Ishikawa (cell line): ENCODE measurements around the gene SYNDIG1.

Source experiments
- CEBPB ChIP-seq: IDR thresholded peaks from 2 replicates; pipeline ENCODE4 v1.6.1; 2012
- CREB1 ChIP-seq: IDR thresholded peaks from 2 replicates; pipeline ENCODE4 v1.6.1; 2012; ENCODE audit warnings: low read depth
- EGR1 ChIP-seq: IDR thresholded peaks from 2 replicates; pipeline ENCODE4 v1.6.1; 2012
- EP300 ChIP-seq: IDR thresholded peaks from 2 replicates; pipeline ENCODE4 v1.6.1; 2012; ENCODE audit warnings: borderline replicate concordance
- FOXM1 ChIP-seq: IDR thresholded peaks from 2 replicates; pipeline ENCODE4 v1.6.1; 2012; ENCODE audit warnings: low read depth, borderline replicate concordance
- NFIC ChIP-seq: IDR thresholded peaks from 2 replicates; pipeline ENCODE4 v1.6.1; 2012
- RAD21 ChIP-seq: IDR thresholded peaks from 2 replicates; pipeline ENCODE4 v1.6.1; 2012; ENCODE audit warnings: low read depth
- TAF1 ChIP-seq: IDR thresholded peaks from 2 replicates; pipeline ENCODE4 v1.6.1; 2012; ENCODE audit warnings: low read depth, mild to moderate bottlenecking
- TCF12 ChIP-seq: IDR thresholded peaks from 2 replicates; pipeline ENCODE4 v1.6.1; 2012; ENCODE audit warnings: low read depth
- TEAD4 ChIP-seq: IDR thresholded peaks from 2 replicates; pipeline ENCODE4 v1.6.1; 2012
- YY1 ChIP-seq: IDR thresholded peaks from 2 replicates; pipeline ENCODE4 v1.6.1; 2012; ENCODE audit warnings: low read depth
- ZBTB7A ChIP-seq: IDR thresholded peaks from 2 replicates; pipeline ENCODE4 v1.6.1; 2012; ENCODE audit warnings: low read depth
- TF ChIP-seq, protein P1 (sequence below): IDR thresholded peaks from 2 replicates; pipeline ENCODE4 v1.6.1; 2012
- TF ChIP-seq, protein P2 (sequence below): IDR thresholded peaks from 2 replicates; pipeline ENCODE4 v1.6.1; 2012
- TF ChIP-seq, protein P3 (sequence below): IDR thresholded peaks from 2 replicates; pipeline ENCODE4 v1.6.1; 2012; ENCODE audit warnings: low read depth, mild to moderate bottlenecking

SYNDIG1 gene

DNA sequence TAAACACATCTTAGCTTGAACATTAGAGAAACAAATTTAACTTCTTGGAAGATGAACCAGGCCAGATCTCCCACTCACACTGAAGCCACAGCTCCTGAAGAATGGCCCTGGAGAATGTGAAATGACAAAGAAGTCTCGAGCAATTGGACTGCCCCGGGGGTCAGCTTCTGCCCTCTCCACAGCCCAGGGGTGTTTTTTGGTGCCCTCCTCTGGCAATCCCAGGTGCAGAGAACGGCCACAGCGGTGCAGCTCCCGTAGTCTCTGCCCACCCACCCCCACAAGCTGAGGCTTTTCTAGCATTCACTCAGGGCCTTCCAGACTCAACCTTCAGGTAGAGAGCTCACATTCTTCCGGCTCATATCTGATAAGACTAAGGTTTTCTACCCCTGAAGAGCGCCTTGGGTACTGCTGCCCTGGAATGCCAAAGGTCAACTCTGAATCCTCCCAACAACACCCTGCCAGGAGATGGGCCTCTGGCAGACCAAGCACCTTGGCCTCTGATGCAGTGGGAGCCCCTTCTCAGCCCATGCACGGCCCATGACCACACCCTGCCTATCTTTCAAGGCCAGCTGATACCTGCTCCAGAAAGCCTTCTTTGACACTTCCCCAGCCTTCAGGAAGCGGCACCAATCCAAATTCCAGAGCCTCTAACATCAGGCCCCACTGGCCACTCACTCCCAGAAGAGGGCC is 208.3 kb downstream of the SYNDIG1 start:
- TF ChIP-seq, protein P1, sequence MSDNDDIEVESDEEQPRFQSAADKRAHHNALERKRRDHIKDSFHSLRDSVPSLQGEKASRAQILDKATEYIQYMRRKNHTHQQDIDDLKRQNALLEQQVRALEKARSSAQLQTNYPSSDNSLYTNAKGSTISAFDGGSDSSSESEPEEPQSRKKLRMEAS = no peak
- no peak for TF ChIP-seq EGR1
- no peak for TF ChIP-seq TEAD4
- no peak for TF ChIP-seq ZBTB7A
- TF ChIP-seq YY1 = no peak
- no peak for TF ChIP-seq TCF12

DNA sequence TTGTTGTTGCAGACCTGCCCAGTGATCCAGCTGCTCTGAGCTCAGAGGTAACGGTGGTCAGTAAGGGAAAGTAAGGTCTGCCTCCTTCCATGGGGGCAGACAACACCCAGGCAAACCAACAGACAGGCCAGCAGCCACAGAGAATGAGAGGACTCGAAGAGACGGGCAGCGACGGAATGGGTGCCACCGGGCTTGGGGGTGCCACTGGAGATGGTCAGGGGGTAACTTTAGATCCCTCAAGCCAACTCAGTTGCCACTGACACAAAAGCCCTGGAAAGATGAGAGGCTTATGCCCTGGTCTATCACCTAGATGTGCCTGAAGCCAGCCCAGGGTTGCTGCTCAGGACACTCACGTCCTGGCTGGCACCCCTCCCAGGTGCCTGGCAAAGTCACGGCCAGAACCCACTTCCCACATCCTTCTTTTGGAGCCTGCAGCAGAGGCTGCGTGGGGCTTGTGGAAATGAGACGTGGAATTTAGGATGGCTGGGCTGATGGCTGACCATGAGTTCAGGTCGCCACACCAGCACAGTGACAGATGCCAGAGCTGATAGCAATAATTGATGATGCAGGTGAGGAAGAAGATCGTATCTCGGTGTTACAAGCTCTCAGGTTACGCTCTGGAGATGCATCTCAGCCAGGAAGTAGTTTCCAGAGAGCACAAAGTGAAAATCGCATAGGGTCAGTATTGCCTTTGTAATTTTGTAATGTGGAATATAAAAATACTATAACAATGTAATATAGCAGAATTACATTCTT is 209.1 kb downstream of the SYNDIG1 start:
- no peak for TF ChIP-seq TAF1
- no peak for TF ChIP-seq FOXM1
- no peak for TF ChIP-seq TEAD4
- TF ChIP-seq RAD21 = no peak
- TF ChIP-seq, protein P2, sequence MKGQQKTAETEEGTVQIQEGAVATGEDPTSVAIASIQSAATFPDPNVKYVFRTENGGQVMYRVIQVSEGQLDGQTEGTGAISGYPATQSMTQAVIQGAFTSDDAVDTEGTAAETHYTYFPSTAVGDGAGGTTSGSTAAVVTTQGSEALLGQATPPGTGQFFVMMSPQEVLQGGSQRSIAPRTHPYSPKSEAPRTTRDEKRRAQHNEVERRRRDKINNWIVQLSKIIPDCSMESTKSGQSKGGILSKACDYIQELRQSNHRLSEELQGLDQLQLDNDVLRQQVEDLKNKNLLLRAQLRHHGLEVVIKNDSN = no peak
- TF ChIP-seq EGR1 = no peak
- no peak for TF ChIP-seq ZBTB7A
- TF ChIP-seq EP300 = no peak
- TF ChIP-seq CREB1 = no peak
- TF ChIP-seq NFIC = no peak
- TF ChIP-seq YY1 = no peak
- TF ChIP-seq TCF12 = no peak
- TF ChIP-seq CEBPB = no peak
- TF ChIP-seq, protein P3, sequence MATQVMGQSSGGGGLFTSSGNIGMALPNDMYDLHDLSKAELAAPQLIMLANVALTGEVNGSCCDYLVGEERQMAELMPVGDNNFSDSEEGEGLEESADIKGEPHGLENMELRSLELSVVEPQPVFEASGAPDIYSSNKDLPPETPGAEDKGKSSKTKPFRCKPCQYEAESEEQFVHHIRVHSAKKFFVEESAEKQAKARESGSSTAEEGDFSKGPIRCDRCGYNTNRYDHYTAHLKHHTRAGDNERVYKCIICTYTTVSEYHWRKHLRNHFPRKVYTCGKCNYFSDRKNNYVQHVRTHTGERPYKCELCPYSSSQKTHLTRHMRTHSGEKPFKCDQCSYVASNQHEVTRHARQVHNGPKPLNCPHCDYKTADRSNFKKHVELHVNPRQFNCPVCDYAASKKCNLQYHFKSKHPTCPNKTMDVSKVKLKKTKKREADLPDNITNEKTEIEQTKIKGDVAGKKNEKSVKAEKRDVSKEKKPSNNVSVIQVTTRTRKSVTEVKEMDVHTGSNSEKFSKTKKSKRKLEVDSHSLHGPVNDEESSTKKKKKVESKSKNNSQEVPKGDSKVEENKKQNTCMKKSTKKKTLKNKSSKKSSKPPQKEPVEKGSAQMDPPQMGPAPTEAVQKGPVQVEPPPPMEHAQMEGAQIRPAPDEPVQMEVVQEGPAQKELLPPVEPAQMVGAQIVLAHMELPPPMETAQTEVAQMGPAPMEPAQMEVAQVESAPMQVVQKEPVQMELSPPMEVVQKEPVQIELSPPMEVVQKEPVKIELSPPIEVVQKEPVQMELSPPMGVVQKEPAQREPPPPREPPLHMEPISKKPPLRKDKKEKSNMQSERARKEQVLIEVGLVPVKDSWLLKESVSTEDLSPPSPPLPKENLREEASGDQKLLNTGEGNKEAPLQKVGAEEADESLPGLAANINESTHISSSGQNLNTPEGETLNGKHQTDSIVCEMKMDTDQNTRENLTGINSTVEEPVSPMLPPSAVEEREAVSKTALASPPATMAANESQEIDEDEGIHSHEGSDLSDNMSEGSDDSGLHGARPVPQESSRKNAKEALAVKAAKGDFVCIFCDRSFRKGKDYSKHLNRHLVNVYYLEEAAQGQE = no peak

DNA sequence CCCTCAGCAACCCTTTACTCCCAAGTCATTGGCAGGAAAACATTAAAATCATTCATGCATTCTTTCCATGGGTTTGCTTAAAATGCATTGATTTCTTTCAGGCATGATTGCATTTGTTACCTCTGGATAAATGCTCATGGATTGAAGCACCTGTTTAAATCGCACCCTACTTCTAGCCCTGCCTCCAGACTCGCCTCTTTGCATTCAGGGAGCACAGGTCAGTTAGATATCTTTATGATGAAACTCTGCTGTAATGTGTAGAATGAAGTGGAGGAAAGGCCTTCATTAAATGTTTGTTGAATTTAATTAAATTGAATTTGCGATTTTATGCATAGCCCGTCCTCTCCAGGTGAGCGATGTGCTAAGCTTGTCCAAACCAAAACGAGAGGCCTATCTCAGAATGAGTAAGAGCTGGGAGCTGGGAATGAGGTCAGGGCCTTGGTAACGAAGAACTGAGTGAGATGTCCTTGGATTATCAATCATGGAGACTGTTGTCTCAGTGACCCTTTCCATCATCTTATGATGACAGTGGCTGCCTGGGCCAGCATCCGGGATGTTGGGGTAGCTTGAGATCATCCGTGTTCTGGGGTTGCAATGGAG is 210.1 kb downstream of the SYNDIG1 start:
- TF ChIP-seq RAD21 = no peak
- no peak for TF ChIP-seq NFIC
- no peak for TF ChIP-seq EP300
- no peak for TF ChIP-seq CREB1
- no peak for TF ChIP-seq EGR1
- no peak for TF ChIP-seq TAF1
- no peak for TF ChIP-seq ZBTB7A
- TF ChIP-seq, protein P2 = no peak
- TF ChIP-seq, protein P1 = no peak
- TF ChIP-seq, protein P3 = no peak

DNA sequence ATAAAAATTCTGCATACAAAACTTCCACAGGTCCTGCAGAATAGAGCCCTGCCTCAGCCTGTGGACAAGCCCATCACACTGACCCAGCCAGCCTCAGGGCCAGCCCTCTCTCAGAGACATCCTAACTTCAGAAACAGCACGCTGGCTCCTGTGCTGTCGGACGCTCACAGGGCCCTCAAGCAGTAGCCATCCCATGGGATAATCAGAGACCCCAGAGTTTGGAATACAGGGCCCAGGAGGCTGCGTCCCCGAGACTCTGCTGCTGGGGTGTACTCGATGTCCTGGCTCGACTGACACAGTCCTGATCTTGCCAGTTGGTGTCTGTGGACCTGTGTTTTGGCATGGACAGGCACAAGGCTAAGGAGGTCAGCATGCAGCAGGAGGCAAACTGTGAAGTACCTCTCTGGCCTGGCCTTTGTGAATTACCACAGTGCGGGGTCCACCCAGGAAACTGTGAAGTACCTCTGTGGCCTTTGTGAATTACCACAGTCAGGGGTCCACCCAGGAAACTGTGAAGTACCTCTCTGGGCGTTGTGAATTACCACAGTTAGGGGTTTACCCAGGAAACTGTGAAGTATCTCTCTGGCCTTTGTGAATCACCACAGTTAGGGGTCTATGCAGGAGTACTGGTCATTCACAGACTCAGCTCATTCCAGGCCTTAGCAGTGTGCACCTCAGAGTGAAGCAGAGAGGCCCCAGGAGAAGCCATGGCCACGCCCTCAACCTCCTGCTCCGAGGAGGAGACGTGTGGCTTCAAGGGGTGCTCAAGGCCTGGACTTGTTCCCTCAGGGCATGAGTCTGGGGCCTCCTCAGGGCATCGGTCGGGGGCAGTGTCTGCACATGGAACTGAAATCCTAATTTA is 212.4 kb downstream of the SYNDIG1 start:
- TF ChIP-seq YY1 = no peak
- TF ChIP-seq, protein P2 = no peak

DNA sequence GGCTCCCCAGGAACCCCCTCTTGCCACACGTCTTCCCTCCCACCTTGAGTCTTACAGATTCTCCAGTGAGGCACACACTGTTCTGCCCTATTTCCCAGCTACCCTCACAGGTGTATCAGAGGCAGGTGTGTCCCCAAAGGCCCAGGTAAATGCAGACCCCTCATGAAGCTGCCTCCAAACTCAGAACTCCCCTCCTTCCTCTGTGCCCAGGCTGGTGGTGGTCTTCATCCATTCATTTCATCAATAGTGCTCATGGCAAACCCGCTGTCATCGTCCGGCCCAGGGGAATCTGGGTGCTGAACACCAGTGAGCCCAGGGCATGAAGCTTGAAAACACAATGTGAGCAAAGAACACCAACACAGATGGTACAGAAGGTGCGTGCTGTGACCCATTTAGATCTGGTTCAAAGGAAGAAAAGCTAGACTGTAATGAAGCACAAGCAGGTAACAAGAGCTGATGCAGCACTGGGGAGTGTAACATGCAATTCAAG is 213.1 kb downstream of the SYNDIG1 start:
- TF ChIP-seq EGR1 (no peak), RAD21 (no peak), YY1 (no peak), ZBTB7A (no peak), TCF12 (no peak), FOXM1 (no peak), TEAD4 (no peak), CREB1 (no peak)
- TF ChIP-seq, protein P3 = no peak
